NCI-H2196 treated with DMSO at 0.1 percent for 48 hours (cell line): Measurements from ENCODE around the gene PTS.
"Not testable (repeated sequence)": the region's sequence is repeated elsewhere in the genome, so short reads cannot be mapped to it uniquely, and the experiment has no call there.

ENCODE experiments used
- DNase-seq: peaks from one replicate; lab custom pipeline; 2025; ENCODE audit not compliant: unreplicated experiment; lab: John Stamatoyannopoulos, UW

The PTS gene

DNA sequence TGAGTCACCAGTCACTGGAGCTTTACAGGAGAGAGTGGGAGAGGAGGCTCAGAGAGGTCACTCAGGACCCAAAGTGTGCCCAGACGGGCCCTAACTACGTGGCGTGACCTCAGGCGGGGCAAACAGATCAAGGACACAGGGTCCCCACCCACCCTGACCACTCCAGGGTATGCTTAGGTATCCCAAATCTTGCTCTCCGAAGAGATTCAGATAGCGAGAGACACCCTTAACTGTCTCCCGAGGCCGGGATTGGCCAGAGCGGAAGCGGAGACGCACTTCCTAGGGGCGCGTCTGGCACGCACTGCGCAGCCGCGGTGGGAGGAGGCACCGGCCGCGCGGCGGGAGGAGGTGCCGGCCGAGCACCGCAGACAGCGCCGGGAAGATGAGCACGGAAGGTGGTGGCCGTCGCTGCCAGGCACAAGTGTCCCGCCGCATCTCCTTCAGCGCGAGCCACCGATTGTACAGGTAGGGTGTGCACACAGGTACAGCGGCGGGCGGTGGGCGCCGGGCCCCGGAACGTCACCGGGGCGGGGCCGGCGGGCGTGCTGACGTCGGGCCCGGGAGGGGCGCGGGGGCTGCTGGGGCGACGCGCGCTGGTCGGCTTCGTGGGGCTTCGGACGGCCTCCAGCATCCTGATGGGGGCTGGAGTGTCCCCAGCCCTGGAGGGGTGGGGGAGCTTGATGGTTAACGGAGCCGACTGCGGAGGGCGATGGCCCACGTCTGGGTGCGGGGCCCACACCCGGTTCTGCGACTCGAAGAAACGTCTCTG is at the start of gene PTS:
Gene PTS (plus strand): TSS at position 367 of the 769 bp plus-strand sequence. CDS start 16 bp downstream, at position 383.
- peak; percentile 74 for DNase-seq

DNA sequence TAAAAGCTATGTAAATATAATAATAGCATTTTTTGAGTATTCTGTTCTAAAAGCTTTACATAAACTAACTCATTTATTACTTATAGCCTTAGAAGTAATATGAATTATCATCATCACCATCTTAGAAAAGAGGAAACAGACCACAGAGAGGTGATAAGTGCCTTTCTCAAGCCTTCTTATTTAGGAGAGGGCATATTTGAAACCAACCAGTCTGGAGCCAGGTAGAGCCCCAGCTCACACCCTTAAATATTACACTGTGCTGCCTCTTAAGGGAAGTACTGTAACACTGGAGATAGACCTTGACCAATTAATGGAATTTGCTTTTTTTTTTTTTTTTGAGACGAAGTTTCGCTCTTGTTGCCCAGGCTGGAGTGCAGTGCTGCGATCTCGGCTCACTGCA is 48.6 kb upstream of the PTS start:
- no peak for DNase-seq

DNA sequence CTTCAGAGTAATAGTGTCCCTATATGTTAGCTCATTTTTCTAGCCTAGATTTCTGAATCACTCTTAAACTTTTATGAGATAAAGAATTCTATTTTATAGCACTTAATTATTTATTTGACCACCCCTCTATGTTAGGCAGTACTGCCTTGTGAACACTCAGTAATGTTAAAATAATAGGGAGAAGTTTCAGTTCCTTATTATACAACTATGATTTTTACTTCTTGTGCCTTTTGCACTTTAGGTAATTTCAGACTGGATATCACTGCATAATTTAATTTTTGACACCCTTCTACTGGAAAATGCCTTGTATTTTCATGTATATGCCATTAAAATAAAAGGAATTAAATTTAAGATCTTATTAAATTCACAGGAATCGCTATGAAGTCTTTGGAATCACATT is 47.8 kb upstream of the PTS start:
- no peak for DNase-seq

DNA sequence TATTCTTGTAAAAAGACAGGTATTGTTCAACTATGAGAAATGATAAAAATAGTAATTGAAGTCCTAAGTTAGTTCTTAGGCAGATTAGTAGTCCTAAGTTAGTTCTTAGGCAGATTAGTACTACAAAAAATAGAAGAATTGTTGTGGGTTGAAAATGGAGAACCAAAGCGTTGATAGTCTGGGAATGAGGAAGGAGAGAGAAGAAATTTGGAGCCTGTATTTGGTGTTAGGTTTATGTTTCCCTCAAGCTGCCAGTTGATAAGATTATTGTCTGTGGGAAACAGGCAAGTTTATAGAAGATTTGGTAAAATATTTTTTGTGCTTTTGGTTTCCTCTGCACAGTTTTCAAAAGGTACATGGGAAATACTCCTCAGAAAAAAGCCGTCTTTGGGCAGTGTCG is 47.3 kb upstream of the PTS start:
- DNase-seq: no peak

DNA sequence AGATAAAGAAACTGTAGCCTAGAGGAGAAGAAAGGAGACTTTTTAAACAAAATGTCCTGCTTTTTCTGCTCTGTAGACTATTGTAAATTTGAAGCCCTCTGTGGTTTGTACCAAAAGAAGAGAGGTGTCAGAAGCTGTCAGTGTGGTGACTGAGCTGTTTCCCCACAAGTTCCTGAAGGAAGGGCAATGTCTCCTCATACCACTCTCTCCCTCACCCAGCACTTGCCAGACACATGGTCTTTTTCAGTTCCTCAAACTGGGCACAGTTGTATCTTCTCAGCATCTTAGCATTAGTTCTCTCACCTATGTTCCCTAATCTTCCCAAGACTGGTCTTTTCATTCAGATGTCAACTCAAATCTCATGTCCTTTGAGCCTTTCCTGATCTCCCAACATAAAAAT is 46.6 kb upstream of the PTS start:
- no peak for DNase-seq

DNA sequence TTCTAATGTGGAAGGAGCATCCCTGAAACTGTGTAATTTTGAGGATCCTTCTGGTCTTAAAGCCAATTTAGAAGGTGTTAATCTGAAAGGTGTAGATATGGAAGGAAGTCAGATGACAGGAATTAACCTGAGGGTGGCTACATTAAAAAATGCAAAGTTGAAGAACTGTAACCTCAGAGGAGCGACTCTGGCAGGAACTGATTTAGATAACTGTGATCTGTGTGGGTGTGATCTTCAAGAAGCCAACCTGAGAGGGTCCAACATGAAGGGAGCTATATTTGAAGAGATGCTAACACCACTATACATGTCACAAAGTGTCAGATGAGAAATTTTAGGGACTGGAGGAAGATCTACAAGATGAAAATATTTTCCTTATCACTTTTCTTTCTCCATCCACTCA is 43.4 kb upstream of the PTS start:
- DNase-seq: no peak

GRCh38 chr11:112185883-112186282 is 40.3 kb upstream of the PTS start:
- no peak for DNase-seq

DNA sequence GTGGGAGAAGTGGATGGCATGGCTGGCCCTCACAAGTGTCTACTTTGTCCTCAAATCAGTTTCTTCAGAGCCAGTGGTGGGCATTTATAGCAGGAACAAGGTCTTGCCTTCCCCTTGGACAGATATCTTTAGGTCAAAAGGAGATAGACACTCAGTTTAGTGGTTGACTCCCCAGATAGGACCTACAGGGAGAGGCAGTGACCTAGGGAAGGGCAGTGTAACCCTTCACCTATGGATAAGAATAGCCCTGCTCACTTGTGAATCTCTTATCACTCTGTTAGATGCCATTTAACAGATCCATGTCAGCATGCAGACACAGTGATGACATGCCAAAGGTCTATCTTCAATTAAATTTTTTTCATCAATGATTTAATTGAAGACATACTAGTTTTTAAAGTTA is 39.9 kb upstream of the PTS start:
- no peak for DNase-seq

DNA sequence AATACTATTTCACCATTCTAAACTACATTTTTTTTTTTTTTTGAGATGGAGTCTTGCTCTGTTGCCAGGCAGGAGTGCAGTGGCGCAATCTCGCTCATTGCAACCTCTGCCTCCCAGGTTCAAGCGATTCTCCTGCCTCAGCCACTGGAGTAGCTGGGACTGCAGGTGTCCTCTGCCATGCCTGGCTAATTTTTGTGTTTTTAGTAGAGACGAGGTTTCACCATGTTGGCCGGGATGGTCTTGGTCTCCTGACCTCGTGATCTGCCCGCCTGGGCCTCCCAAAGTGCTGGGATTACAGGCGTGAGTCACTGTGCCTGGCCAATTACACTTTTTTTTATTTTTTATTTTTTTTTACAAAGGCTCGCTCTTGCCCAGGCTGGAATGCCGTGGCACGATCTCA is 31.1 kb upstream of the PTS start:
- DNase-seq: not testable (repeated sequence)

- DNase-seq: no peak
Measured at GRCh38 chr11:112195951-112196351, 30.3 kb upstream of the PTS start.

DNA sequence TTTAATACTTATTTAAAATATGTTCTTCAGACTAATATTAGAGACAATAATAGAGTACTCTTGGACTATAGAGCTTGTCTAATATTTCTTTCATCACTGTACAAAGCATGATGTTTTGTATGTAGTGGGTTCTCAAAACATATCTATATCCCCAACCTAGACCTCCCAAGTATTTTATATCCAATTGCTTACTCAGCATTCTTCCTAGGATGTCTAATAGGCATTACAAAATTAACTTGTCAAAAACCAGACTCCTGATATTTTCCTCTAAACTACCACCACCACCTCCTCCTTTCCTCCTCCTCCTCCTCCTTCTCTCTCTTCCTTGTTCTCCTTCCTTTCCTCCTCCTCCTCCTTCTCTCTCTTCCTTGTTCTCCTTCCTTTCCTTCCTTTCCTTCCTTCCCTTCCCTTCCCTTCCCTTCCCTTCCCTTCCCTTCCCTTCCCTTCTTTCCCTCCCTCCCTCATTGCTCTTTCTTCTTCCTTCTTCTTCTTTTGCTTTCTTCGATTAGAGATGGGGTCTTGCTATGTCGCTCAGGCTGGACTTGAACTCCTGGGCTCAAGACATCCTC is 29.6 kb upstream of the PTS start:
- DNase-seq: no peak

- not testable (repeated sequence) for DNase-seq
Measured at GRCh38 chr11:112199101-112199500, 27.1 kb upstream of the PTS start.

GRCh38 chr11:112200252-112200651 is 26.0 kb upstream of the PTS start:
- no peak for DNase-seq

DNA sequence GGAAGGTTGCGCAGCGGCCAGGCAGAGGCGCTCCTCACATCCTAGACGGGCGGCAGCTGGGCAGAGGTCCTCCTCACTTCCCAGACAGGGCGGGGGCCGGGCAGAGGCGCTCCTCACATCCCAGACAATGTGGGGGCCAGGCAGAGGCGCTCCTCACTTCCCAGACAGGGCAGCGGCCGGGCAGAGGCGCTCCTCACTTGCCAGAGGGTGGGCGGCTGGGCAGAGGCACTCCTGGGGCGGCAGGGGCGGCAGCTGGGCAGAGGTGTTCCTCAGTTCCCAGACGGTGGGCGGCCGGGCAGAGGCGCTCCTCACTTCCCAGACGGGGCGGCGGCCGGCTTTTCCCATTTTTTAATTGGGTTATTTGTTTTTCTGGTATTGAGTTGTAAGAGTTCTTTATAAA is 20.2 kb upstream of the PTS start:
- DNase-seq: no peak

DNA sequence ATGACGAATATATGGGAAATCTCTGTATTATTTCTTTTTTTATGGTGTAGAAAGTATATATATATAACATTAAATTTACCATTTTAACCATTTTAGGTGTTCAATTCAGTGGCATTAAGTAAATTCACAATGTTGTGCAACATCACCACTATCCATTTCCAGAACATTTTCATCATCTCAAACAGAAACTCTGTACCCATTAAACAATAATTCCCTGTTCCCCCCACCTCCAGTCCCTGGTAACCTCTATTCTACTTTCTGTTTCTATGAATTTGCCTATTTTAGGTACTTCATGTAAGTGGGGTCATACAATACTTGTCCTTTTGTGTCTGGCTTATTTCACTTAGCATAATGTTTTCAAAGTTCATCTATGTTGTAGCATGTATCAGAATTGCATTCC is 15.3 kb upstream of the PTS start:
- no peak for DNase-seq

GRCh38 chr11:112211536-112211935 is 14.7 kb upstream of the PTS start:
- DNase-seq: no peak

DNA sequence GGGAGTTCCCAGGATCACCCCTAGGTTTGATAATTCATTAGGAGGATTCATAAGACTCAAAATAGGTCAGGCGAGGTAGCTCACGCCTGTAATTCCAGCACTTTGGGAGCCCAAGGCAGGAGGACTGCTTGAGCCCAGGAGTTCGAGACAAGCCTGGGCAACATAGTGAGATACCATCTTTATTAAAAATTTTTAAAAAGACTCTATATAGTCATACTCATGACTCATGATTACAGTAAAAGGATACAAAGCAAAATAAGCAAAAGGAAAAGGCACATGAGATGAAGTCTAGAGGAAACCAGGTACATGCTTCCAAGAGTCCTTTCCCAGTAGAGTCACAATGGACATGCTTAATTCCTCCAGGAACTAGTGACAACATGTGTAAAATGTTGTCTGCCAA is 13.9 kb upstream of the PTS start:
- no peak for DNase-seq

DNA sequence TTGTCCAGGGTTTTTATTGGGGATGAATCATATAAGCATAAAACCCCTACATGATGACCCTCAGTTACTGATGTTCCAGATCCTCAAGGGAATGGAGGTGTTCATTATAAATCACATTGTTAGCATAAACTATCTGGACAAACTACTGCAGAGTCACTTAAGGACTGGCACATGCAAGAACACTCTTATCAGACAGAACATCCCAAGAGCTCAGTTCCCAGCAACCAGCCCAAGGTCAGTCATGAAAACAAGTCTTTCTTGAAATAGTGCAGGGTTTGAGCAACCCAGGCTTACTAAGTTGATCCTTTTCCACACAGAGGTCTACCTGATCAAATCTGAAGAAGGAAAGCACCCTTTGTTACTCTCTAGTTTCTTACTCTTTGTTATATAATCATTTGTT is 13.5 kb upstream of the PTS start:
- no peak for DNase-seq

GRCh38 chr11:112213753-112214152 is 12.5 kb upstream of the PTS start:
- no peak for DNase-seq

DNA sequence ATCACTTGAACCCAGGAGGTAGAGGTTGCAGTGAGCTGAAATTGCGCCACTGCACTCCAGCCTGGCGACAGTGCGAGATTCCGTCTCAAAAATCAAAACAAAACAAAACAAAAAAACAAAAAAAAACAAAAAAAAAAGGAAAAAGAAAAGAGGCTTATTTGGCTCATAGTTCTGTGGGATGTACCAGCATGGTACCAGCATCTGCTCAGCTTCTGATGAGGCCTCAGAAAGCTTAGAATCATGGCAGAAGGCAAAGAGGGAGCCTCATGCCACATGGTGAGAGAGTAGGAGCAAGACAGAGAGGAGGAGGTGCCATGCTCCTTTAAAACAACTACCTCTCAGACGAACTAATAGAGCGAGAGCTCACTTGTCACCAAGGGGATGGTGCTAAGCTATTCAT is 10.6 kb upstream of the PTS start:
- DNase-seq: no peak

DNA sequence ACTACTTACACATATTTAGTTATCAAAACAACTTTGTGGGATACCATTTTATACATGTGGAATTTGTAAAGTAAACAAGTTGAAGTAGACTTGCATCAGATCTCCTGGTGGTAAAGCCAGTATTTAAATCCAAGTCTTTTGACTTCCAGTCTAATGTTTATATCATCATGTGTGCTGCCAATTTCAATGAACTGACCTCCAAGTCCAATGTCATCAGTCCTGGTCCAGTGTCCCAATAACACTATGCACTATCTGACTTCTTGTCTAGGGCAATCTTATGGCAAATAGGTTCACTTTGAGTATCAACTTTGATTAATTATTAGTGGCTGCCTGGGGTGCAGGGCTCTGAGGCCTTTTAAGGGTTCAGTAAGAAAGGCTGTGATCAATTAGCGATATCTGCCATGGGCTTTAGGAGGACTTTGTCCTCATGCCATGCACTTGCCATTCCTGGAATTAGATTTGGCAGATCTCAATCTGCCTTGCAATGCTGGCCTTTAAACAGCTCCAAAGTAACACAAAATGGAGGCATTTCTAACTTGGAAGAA is 9.6 kb upstream of the PTS start:
- no peak for DNase-seq

GRCh38 chr11:112219476-112220232 is 6.6 kb upstream of the PTS start:
- DNase-seq: peak; percentile 63
